SIG-M5 (cell line): ENCODE measurements around the gene VSTM5.
"Not testable (repeated sequence)": the region's sequence is repeated elsewhere in the genome, so short reads cannot be mapped to it uniquely, and the experiment has no call there.

Experiments used
- DNase-seq: peaks from one replicate; lab custom pipeline; 2025; lab: John Stamatoyannopoulos, UW

The VSTM5 gene

DNA sequence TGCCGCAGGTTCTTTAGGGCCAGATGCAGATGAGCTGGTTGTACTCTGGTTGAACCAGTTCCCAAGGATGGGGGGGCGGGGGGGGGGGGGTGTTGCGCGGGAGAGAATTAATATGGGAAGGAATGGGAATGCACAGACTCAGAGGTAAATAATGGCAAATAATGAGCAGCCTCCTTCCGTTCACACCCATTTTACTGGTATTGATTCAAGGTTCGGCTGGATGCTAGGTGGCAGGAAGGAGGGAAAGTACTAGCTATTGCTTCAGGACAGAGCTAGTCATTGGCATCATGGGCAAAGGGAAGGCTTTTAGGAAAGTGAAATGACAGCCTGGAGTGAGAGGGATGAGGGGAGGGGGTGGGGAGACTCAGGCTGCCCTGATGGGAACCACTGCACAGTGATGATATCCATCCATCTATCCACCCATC lies at the start of gene VSTM5:
Gene VSTM5 (minus strand): TSS at position 25 of the 425 bp plus-strand sequence. CDS start 116 bp downstream, outside the sequence.
- DNase-seq: no peak

GRCh38 chr11:93895106-93895862 lies 44.9 kb upstream of the VSTM5 start:
- DNase-seq: no peak

GRCh38 chr11:93890391-93891051 lies 40.1 kb upstream of the VSTM5 start:
- DNase-seq: no peak

DNA sequence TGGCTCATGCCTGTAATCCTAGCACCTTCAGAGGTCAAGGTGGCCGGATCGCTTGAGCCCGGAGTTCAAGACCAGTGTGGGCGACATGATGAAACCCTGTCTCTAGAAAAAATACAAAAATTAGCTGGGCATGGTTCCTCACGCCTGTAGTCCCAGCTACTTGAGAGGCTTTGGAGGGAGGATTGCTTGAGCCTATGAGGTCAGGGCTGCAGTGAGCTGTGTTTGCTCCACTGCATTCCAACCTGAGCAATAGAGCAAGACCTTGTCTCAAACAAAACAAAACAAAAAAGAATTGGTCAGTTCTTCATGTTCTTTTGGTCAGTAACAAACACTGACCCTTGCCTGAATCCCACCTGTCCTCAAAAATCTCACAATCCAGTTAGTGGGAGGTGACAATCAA lies 36.7 kb upstream of the VSTM5 start:
- DNase-seq: no peak

- DNase-seq: not testable (repeated sequence)
These were observed 28.7 kb upstream of the VSTM5 start for GRCh38 chr11:93879114-93879513.

DNA sequence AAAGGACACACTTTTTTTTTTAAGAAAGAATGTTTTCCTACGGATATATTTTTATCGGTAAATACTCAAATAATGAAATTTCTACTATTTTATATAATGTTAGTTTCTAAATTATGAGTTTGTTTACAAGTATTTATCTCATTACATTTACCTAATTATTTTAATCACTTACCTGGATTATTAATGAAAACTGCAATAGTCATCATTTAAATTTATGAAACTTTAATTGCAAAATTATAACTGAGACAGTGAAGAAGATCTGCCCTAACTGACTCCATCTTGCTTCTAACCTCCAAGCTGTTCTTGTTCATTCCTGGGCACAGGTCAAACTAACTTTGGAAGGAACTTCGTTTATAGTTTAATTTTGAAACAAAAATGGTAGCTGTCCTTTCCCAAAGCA lies 25.2 kb upstream of the VSTM5 start:
- DNase-seq: no peak

GRCh38 chr11:93871526-93871925 lies 21.1 kb upstream of the VSTM5 start:
- no peak for DNase-seq

DNA sequence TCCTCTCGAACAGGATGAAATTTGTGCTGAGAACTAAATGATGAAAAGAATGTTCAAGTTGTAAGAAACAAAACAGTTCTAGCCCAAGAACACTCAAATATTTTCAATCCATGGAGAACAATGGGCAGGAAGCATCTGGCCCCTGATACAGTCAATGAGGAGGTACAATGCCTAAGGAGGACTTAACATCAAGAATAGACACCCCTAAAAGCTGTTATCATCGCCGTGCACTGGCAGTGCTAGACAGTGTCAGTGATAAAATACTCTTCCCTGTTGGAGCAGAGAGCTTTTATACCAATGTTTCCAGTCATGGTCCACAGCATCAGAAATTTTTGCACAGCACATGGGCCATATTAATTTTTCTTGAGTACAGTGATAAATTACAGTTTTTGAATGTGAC lies 20.2 kb upstream of the VSTM5 start:
- no peak for DNase-seq

- no peak for DNase-seq
These were observed 19.4 kb upstream of the VSTM5 start for GRCh38 chr11:93869830-93870229.

DNA sequence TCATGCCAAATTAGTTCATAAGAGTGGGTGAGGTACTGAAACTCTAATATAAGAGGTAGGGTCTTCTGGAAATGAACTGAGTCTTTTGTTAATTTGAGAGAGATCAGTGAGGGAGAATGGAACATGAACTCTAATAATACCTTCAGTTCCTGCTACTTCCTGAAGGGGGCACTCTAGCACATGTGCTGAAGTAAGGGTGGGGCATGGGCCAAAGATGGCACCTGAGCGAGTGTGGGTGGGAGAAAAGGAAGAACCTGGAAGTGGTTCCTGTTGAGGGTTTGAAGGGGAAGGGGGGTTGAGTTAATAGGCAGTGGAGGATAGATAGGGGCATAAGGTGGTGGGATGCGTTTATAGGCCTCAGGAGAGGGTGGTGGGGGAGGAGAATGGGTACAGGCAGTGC lies 18.0 kb upstream of the VSTM5 start:
- not testable (repeated sequence) for DNase-seq

- no peak for DNase-seq
These were observed 11.4 kb upstream of the VSTM5 start for GRCh38 chr11:93861808-93862207.

GRCh38 chr11:93858121-93858775 lies 7.8 kb upstream of the VSTM5 start:
- no peak for DNase-seq

- no peak for DNase-seq
These were observed 7.1 kb upstream of the VSTM5 start for GRCh38 chr11:93857413-93858120.

DNA sequence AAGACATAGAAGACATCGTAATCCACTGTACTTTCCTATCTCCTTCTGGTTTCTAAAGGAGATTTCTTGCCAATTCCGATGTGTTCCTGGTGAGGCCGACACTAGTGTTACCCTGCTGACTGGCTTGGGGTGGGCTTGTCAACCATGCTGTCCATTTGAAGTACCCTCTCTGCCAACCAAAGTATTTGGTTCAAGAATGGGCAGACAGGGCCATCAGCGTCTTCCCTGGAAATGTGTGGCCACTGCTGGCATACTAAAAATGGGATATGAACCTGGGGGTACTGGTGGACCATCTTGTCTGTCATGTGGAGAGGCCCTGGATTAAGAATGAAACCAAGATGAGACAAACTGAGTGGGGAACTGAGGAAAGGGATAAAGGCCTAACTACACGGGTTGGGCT lies 1.8 kb upstream of the VSTM5 start:
- DNase-seq: no peak

GRCh38 chr11:93849751-93850593 lies 446 bp downstream of the VSTM5 start:
- DNase-seq: no peak

DNA sequence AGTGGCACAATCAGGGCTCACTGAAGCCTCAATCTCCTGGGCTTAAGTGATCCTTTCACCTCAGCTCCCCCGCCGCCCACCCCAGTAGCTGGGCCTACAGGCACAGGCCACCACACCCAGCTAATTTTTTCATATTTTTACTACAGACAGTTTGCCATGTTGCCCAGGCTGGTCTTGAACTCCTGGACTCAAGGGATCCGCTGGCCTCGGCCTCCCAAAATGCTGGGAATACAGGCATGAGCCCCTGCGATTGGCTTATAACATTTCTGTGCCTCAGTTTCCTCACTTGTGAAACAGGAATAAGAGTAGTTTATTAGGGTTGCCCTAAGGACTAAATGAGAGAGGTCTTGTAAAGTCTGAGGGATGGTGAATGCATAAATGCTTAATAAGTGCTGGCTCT lies 1.2 kb downstream of the VSTM5 start:
- DNase-seq: no peak

DNA sequence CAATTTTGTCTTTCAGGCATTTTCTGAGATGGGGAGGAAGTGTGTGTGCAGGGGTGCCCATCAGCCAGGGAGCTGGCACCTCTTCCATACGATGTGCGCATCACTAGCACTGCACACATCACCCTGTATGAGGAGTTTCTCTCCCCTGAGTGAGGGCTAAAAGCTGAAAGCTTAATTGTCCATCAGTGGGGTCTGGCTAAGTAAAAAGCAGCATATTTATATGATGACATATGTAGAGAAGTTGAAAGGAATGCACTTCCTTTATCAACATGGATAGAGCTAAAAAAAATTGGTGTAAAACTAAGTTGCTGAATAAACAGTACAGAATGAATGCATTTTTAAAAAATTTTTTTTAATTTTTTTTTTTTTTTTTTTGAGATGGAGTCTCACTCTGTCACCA lies 4.0 kb downstream of the VSTM5 start:
- DNase-seq: no peak

DNA sequence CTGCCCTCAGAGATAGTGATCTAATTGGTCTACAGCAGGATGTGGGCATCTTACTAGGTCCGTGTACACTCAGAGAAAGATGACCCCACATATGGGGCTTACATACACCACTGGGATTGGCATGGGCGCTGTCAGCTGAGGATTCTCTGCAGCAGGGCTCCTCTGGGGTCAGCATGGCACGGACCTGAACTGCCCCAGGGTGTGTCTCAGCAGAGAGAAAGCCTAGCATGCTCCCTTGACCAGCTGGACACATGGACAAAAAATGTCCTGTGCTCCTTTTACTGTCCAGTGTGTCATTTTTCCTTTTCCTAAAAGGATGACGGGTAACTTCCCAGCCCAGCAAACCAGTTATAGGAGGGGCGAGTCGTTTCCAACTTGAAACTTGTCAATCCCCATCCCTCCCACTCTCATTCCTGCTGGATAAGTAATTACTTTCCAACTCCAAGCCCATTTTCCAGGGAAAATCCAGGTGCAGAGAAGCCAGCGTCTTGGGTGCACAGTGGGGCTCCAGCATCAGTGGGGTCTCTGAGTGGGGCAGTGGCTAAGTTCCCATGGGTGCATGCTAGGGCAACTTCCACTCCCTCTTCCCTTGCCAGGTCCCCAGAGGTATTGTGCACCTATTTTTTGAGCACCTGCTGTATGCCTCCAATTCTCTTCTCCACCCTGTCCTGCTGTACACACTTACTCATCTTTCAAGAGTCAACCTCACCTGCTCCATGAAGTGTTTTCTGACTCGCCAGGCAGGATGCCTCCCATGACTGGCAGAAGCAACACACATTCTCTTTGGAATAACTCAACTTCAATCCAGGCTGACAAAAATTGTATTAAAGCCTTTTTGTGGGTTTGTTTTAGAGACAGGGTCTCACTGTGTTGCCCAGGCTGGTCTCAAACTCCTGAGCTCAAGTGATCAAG lies 5.0 kb downstream of the VSTM5 start:
- no peak for DNase-seq

DNA sequence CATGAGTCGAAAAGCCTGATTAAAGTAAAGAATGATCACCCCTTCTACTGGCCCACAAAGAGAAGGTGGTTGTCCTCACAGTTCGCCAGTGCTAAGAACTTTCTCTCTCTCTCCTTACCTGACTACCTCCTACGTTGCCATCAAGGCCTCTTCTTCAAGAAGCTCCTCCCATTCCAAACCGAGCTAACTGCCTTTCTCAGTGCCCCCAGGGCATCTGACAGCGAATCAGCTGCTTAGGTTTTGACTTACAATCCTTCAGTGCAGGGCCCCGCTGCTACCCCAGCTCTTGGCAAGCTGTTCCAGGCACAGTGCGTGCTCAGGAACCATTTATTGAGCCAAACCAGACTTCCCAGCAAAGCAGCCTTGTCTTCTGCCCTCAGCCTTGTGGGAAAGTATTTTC lies 5.8 kb downstream of the VSTM5 start:
- no peak for DNase-seq

DNA sequence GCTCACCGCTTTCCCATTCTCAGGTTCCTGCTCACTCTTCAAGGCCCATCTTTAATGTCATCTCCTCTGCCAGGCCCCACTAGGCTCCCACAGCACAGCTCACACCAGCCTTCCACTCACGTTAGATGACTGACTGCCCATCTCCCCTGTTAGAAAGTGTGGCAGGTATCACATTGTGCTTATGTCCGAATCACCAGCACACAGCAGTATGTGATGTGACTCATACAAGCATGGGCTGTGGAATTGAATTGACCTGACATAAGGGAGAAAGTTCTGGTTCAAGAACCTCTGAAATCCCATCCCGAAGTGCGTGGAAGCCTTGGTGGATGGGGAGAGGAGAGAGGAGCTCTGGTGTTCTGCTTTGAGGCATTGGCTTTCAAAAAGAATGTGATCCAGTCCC lies 6.5 kb downstream of the VSTM5 start:
- DNase-seq: no peak

DNA sequence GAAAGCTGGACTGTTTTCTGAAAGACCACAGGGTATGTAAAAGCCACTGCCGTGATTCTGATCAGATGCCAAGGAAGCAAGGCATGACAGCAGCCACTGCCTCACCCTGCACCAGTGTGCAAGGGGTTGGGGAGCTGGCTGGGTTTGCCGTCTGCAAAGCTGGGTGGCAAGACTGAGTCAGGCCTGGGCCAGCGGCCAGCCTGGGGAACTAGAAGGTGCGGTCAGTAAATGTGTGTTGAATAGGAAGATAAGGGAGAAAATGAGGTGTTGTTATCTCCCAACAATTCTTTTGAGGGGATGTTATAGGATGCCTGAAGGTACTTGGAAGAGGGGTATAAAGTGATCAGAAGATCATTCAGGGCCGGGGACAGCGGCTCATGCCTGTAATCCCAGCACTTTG lies 8.0 kb downstream of the VSTM5 start:
- no peak for DNase-seq
